ENCODE results near the gene DISC1.

GRCh38 chr1:231626535-231626950 is at the start of gene DISC1:
- TF ChIP-seq CTCF (IDR thresholded peaks at IDR 0.05): no peak
- TF ChIP-seq POLR2A (IDR thresholded peaks at IDR 0.05): no peak
- no peak for TF ChIP-seq EP300 (IDR thresholded peaks at IDR 0.05)
